Measurements from ENCODE around the gene ELMO3. TPM values are rescaled to one million over a fixed set of nuclear protein-coding genes. Genes with fewer than 3 reads are reported as not detected.

ELMO3 gene
- total and polyA plus RNA-seq, 2 donors (not counting 1 experiment from before 2014, with no cell fraction given), result 0.33 to 0.36 TPM

Other genes with a start within 250 kb of the ELMO3 start
- gene CES3, start 237.9 kb upstream of the ELMO3 start, total RNA-seq, result 0.77 and 1.3 TPM in 2 replicates
- gene CES3, start 237.9 kb upstream of the ELMO3 start, polyA plus RNA-seq, result 0.01 and 0.07 TPM in 2 replicates
- gene CES4A, start 210.5 kb upstream of the ELMO3 start, total RNA-seq, result 2.1 TPM in 2 replicates
- 1.3 and 2.3 TPM in 2 replicates for gene CES4A, start 210.5 kb upstream of the ELMO3 start, polyA plus RNA-seq
- 51.7 and 63.7 TPM in 2 replicates for gene CBFB, start 170.0 kb upstream of the ELMO3 start, total RNA-seq
- 64.1 and 100 TPM in 2 replicates for gene CBFB, start 170.0 kb upstream of the ELMO3 start, polyA plus RNA-seq
- 15.2 and 18.3 TPM in 2 replicates for gene PHAF1, start 89.2 kb upstream of the ELMO3 start, total RNA-seq
- 21.5 and 23.0 TPM in 2 replicates for gene PHAF1, start 89.2 kb upstream of the ELMO3 start, polyA plus RNA-seq
- 29.3 and 34.7 TPM in 2 replicates for gene B3GNT9, start 48.1 kb upstream of the ELMO3 start, total RNA-seq
- 23.2 and 29.6 TPM in 2 replicates for gene B3GNT9, start 48.1 kb upstream of the ELMO3 start, polyA plus RNA-seq
- 18.0 and 20.8 TPM in 2 replicates for gene TRADD, start 39.2 kb upstream of the ELMO3 start, total RNA-seq
- 5.8 and 7.6 TPM in 2 replicates for gene TRADD, start 39.2 kb upstream of the ELMO3 start, polyA plus RNA-seq
- 9.8 and 10.4 TPM in 2 replicates for gene FBXL8, start 39.2 kb upstream of the ELMO3 start, total RNA-seq
- 2.4 and 4.0 TPM in 2 replicates for gene FBXL8, start 39.2 kb upstream of the ELMO3 start, polyA plus RNA-seq
- 25.8 and 31.3 TPM in 2 replicates for gene HSF4, start 34.4 kb upstream of the ELMO3 start, total RNA-seq
- 1.9 and 6.4 TPM in 2 replicates for gene HSF4, start 34.4 kb upstream of the ELMO3 start, polyA plus RNA-seq
- gene NOL3, start 28.6 kb upstream of the ELMO3 start, total RNA-seq, result 12.8 and 23.3 TPM in 2 replicates
- 6.2 and 8.0 TPM in 2 replicates for gene NOL3, start 28.6 kb upstream of the ELMO3 start, polyA plus RNA-seq
- 21.8 and 28.4 TPM in 2 replicates for gene MATCAP1, start 15.2 kb upstream of the ELMO3 start, total RNA-seq
- 12.7 and 16.6 TPM in 2 replicates for gene MATCAP1, start 15.2 kb upstream of the ELMO3 start, polyA plus RNA-seq
- 0.26 and 0.33 TPM in 2 replicates for gene EXOC3L1, start 9.0 kb upstream of the ELMO3 start, total RNA-seq
- gene EXOC3L1, start 9.0 kb upstream of the ELMO3 start, polyA plus RNA-seq, result 0.09 TPM in 1 of 2 replicates, not detected in the other
- 42.4 and 48.3 TPM in 2 replicates for gene E2F4, start 7.0 kb upstream of the ELMO3 start, total RNA-seq
- 59.9 and 70.4 TPM in 2 replicates for gene E2F4, start 7.0 kb upstream of the ELMO3 start, polyA plus RNA-seq
- 25.7 and 26.3 TPM in 2 replicates for gene TMEM208, start 28.0 kb downstream of the ELMO3 start, total RNA-seq
- gene TMEM208, start 28.0 kb downstream of the ELMO3 start, polyA plus RNA-seq, result 43.2 and 53.5 TPM in 2 replicates
- gene FHOD1, start 48.4 kb downstream of the ELMO3 start, total RNA-seq, result 7.1 and 13.9 TPM in 2 replicates
- gene FHOD1, start 48.4 kb downstream of the ELMO3 start, polyA plus RNA-seq, result 25.8 and 32.7 TPM in 2 replicates
- gene SLC9A5, start 49.8 kb downstream of the ELMO3 start, total RNA-seq, result 1.0 and 2.3 TPM in 2 replicates
- gene SLC9A5, start 49.8 kb downstream of the ELMO3 start, polyA plus RNA-seq, result 1.9 and 2.0 TPM in 2 replicates
- 23.6 and 37.7 TPM in 2 replicates for gene PLEKHG4, start 80.4 kb downstream of the ELMO3 start, total RNA-seq
- gene PLEKHG4, start 80.4 kb downstream of the ELMO3 start, polyA plus RNA-seq, result 9.9 and 11.5 TPM in 2 replicates
- gene KCTD19, start 127.6 kb downstream of the ELMO3 start, total RNA-seq, result under 0.01 and 0.17 TPM in 2 replicates
- 0.10 TPM in 1 of 2 replicates, not detected in the other for gene KCTD19, start 127.6 kb downstream of the ELMO3 start, polyA plus RNA-seq
- gene LRRC36, start 127.7 kb downstream of the ELMO3 start, total RNA-seq, result 0.51 and 0.66 TPM in 2 replicates
- gene LRRC36, start 127.7 kb downstream of the ELMO3 start, polyA plus RNA-seq, result 0.06 and 0.38 TPM in 2 replicates
- gene TPPP3, start 194.4 kb downstream of the ELMO3 start, total RNA-seq, result 1.5 and 3.8 TPM in 2 replicates
- 2.9 and 6.5 TPM in 2 replicates for gene TPPP3, start 194.4 kb downstream of the ELMO3 start, polyA plus RNA-seq
- gene ZDHHC1, start 217.3 kb downstream of the ELMO3 start, total RNA-seq, result 4.4 and 6.4 TPM in 2 replicates
- 2.3 and 2.7 TPM in 2 replicates for gene ZDHHC1, start 217.3 kb downstream of the ELMO3 start, polyA plus RNA-seq
- under 0.01 TPM in 1 of 2 replicates, not detected in the other for gene HSD11B2, start 232.0 kb downstream of the ELMO3 start, total RNA-seq
- gene HSD11B2, start 232.0 kb downstream of the ELMO3 start, polyA plus RNA-seq, result 0.09 and 0.15 TPM in 2 replicates

Data from fibroblast of lung (primary cell).